Activated CD4-positive, alpha-beta T cell treated with anti-CD3 and anti-CD28 coated beads, Interleukin-2, amount 50 U/mL, for 1 hour (primary cell): ENCODE data around the gene NCR3LG1.

Experiments
- DNase-seq: peaks from one replicate; pipeline ENCODE4 v3.0.0-alpha.2; 2020

The NCR3LG1 gene, protein sequence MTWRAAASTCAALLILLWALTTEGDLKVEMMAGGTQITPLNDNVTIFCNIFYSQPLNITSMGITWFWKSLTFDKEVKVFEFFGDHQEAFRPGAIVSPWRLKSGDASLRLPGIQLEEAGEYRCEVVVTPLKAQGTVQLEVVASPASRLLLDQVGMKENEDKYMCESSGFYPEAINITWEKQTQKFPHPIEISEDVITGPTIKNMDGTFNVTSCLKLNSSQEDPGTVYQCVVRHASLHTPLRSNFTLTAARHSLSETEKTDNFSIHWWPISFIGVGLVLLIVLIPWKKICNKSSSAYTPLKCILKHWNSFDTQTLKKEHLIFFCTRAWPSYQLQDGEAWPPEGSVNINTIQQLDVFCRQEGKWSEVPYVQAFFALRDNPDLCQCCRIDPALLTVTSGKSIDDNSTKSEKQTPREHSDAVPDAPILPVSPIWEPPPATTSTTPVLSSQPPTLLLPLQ

DNA sequence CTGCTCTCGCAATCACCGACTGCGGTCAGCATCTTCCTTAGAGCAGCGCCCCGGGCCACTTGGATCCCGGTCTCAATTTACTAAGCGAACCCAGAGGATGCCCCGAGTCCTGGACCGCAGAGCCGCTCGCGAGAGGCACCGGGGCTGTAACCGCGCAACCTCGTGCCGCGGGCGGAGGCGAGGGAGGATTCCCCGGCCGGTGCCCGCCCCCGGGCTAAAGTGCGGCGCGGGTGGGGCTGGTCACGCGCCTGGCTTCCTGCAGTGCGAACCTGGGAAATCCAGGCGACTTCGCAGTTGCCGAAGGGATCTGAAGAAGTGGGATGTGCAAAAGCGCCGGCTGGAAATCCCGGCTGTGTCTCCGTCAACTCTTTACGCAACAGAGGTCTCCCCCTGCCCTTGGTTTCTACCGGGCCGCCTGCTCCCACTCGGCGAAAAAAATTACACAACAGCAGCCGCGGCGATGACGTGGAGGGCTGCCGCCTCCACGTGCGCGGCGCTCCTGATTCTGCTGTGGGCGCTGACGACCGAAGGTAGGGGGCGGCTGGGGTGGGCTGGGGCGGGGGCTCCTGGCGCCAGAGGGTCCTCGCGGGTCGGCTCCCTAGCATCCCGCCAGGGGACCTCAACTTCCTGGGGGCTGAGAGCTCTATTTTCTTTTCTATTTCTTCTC lies at the start of gene NCR3LG1:
Gene NCR3LG1 (plus strand): TSS at position 291 of the 667 bp plus-strand sequence. CDS start 170 bp downstream, at position 461.
- DNase-seq = peak; percentile 51

DNA sequence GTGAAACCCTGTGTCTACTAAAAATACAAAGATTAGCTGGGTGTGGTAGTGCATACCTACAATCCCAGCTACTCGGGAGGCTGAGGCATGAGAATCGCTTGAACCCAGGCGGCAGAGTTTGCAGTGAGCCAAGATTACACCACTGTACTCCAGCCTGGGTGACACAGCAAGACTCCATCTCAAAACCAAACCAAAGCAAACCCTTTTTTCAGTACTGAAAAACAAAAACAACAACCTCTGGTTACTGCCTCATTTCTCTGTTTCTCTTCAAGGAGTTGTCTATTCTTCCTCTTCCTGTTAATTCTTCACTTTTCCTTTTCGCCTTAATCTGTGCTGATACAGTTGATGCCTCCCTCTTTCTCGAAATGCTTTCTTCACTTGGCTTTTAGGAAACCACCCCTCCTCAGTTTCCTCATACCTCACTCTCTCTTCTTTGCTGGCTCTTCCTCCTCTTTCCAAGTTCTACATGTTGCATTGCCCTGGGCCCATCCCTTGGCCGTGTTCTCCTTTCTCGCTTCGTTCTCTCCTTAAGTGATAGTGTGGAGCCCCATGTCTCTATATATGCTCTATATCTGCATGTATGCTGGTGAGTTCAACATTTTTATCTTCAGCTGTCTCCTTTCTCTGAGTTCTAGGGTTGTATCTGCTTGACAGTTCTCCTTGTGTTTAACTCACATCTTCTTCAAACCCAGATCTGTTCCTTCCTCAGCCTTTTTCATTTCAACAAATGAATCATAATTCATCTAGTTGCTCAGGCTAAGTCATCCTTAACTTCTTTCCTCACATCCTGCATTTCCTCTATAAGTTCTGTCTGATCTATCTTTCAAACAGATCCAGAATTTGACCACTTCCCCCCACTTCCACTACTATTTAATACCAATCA lies 38.0 kb upstream of the NCR3LG1 start:
- DNase-seq = no peak

DNA sequence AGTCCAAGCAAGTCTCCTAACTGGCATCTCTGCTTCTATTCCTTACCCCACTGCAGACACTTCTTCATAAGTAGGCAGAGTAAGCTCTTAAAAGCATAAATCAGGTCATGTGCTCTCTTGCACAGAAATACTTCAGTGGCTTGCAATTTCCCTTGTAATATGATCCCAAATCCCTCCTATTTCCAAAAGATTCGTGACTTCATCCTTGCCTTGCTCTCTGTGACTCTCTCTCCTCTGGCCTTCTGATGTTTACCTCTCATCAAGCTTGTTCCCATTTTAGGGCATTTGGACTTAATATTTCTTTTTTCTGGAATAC lies 37.4 kb upstream of the NCR3LG1 start:
- DNase-seq = no peak

DNA sequence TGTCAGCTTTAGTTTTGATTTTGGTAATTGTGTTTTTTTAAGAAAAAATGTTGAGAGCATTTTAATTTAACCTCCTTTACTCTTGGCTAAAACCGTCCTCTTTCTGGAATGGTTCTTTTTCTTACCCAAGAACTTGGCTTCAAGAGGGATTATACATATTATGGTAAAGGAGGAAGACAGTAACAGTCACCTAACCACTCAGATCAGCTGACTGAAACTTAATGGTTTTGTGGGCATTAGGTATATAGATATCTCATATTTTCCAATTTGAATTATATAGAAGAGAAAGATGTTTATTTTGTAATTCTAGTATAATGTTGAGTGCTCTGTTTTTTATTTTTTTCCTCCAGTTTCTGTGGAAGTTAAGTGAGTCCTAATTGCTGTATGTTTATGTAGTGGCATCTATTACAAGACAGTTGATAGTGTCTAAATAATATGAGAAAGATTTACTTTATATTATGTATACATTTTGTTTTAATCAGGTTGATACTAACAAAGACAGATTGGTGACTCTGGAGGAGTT lies 36.6 kb upstream of the NCR3LG1 start:
- DNase-seq = no peak

DNA sequence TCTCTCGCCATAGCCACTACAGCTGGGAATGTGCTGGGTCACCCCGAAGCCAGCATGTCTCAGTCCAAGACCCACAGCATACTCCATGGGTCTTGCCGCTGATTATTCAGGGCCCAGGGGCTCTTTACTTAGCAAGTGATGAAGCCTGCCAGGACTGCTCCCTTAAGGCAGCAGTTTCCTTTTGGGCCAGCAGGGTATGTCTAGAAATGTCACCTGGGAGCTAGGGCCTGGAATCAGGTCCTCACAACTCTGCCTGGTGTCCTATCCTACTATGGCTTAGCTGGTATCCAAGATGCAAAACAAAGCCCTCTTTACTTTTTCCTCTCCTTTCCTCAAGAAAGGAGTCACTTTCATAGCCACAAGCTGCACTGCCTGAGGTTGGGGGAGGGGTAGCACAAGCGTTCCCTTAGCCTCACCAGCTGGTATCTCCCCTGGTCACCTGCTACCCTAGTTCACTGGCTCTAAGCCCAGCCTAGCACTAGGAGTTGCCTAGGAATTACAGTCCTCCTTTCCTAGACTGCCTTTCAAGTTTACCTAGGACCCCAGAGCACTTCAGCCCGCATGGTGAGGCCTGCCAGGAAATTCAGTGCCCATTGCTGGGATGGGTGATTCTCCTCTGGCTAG lies 22.6 kb upstream of the NCR3LG1 start:
- DNase-seq = no peak

DNA sequence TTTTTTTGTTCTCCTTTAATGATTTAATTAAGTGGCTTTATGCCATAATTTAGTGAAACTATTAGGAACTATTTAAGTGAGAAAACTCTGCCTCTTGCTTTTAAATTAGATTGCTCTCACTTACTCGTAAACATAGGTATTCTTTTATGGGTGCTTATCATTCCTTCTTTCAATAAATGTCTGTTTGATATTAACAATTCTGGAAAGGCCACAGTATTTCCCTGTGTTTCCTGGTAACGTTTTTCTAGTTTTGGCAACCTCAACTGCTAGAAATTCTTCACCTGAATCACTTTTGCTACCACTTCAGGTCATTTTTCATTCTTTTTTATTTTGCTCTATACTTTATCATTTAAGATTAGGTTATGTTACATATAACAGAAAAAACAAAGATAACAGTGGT lies 19.9 kb upstream of the NCR3LG1 start:
- no peak for DNase-seq

DNA sequence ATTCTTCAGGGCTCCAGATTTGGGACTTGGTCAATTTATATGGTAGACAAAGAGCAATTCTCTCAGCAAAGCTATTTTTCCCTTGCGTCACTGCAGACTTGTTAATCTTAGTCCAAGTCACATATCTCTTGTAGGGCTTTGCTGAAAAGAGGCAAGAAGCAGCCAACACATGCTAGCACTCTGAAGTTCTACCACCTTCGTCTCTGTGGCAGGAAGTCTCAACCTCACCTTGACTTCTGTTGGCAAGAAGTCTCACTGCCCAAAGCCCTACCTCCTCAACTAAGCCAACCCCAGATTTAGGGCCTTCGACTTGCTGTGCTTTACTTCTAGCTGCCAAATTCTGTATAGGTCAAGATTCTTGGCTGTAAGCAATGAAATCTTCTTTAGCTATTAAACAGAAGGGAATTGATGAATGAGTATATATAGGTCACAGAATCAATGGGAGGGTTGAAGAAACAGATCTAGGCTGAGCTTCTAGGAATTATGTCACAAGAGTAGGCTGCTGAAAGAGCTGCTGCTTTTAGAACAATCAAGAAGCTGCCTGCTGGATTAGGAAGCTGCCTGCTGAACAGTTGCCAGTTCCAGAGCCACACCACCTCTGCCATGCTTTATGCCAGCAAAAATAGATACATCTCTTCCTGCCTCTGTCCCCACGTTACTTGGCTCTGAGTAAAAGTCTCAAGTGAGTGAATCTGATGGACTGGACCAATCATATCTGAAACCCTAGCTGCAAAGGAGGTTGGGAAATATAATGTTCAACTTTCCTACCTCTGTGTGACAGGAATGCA lies 17.6 kb upstream of the NCR3LG1 start:
- DNase-seq = no peak

DNA sequence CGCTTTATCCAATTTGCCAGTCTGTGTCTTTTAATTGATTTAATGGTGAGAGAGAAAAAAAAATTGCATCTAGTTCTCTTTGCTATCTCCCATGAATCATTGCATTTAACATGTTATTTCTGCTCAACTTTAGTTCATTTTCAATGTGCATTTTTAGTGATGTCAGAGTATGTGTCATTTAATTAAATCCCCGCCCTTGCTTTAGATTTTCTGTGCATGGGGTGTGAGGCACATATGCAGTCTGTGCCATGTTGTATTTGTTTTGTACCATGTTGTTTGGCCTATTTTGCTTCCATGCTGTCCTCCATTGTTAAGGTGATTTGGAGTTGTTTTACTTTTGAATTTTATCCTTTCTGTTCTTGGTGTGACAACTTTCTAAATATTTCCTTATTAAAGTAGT lies 8.3 kb upstream of the NCR3LG1 start:
- no peak for DNase-seq

DNA sequence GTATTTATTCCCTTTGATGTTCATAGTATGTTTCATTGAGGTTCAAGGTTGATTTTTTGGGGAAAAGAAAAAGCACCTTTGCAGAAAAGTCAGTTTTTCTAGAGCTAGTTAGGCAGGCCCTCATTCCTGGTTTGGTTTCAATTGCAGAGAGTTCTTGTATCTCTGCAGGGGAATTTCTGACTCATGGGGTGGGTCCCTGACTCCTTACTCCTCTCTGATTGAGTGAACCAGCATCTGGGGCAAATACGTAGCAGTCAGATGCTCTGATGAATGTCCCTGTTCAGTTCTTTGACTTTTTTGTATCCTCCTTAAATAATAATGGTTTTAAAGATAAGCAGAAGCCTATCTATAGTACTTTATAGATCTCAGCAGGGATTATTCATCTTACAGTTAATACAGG lies 7.7 kb upstream of the NCR3LG1 start:
- DNase-seq = no peak

DNA sequence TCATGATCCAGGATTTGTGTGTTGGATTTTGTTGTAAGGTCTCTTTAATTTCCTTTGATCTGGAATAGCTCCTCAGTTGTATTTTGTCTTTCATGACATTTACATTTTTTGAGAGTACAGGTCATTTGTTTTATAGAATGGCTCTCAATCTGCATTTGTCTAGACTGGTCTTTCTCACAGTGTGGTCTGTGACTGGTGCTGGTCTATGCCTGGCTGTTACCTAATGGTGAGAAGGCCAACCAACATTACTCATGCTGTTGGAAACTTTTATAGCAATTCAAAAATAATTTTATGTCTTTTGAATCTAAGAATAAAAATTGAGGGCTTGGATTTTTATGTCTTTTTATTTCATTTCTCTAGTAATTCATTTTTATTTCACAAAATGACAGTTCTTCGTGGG lies 3.9 kb upstream of the NCR3LG1 start:
- DNase-seq = no peak

DNA sequence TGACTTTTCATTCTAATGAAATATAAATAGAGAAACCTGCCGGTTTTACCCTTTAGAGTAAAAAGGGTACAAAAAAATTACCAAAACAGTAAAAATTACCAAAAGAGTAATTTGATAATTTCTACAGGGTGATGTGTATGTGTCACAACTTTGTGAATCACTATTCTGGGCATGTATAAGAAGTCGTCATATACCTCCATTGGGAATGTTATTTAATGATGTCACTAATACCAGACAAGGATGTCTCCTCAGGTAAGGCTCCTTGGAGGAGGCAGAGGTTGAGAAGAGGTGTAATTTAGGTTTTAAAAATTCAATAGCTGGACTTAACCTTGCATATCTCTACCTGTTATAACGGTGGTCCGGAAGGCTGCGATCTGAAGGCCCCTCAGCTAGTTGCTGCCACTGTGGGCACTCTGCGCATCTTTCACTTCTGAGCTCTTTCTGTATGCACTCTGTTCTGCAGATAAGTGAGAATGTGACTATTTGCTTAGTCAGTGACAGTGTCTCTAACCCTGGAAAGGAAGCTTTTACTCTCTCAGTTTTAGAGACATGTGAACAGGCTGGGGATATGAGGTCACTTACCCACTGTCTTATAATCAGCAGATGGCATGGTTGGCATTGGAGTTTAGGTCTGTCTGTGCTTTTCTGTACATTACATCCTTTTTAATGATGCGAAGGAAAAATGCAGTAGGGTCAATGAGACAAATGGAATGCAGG lies 987 bp upstream of the NCR3LG1 start:
- no peak for DNase-seq

DNA sequence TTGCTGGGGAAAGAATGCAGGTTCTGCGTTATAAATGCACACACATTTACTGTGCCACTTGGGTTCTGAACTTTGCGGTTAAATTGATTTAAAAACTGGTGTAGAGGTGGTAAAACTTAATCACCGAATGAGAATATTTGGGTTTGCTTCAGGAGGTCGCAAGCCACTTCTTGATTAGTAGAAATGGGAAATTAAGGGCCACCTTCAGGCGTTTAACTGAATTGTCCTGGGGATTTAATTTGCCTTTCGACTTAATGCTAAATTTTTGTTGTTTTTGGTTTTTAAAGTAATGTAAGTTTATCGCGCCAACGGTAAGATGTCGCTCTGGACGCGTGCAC lies 459 bp upstream of the NCR3LG1 start:
- DNase-seq = no peak

DNA sequence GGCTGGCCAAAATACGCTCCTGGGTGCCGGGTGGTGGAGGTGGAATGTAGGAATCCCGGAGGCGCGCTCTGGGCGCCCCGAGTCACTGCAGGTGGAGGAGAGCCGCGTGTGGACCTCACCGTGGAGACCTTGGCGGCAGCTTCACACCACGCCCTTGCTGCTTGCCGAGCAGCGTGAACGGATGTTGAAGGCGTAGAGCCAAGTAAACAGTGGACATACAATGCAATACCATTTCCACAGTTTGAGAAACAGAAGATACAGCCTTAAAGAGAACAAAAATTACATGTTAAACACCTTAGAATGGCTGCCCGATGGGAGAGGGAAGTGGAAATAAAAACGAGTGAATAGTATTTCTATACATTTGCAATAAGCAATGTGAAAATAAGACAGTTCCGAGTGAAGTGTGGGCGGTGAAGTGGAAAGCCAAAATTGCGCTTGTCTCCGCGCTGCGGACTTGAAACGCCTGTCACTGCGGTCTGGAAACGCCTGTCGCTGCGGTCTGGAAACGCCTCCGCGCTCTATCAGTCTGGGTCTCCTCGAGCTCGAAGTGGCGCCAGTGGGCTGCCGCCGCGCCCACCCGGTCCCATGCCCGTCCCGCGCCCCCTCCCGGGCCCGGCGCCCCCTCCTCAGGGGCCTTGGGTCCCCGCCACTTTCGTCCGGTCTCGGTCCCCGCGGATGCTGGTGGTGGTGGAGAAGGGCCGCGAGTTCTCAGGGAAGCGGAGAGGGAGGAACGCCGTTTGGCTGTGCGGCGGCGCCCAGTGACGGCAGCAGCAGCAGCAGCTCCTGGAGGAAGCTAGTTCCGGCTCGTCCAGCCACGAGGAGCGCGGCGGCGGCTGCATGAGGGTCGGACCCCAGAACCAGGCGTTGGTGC lies 1.6 kb downstream of the NCR3LG1 start:
- DNase-seq = peak; percentile 49

DNA sequence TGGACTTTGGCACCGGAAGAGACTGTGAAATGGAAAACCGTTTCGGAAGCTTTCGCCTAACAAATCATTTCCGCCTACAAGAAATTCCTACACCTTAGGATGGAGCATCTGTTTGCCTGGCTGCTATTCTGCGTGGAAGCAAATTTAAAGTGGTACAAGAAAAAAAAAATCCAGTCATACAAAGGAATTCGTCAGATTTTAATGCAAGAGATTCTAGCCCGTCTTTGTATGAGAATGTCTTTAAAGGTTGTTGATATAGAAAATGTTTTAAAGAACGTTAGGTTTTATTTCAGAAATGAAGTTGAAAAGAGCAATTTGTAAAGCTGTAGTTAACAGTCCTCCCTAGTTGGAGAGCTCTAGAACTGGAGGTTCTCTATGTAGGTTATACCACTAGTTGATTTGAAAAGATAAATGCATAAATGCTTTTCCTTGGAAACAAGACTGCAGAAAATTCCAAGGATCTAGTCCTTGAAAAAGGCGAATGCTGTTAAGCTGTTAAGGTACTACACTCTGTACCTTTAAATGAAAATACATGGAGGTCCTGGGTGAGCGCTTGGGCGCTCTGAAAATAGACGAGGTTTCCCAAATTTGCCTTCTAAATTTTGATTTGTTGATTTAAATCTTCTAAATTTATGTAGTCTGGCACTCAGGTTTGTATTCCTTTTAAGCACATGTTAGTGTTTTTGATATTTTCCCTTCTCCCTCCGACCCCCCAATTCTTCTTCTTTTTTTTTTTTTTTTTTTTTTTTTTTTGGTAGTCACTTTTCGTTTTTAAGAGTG lies 2.4 kb downstream of the NCR3LG1 start:
- DNase-seq = no peak

DNA sequence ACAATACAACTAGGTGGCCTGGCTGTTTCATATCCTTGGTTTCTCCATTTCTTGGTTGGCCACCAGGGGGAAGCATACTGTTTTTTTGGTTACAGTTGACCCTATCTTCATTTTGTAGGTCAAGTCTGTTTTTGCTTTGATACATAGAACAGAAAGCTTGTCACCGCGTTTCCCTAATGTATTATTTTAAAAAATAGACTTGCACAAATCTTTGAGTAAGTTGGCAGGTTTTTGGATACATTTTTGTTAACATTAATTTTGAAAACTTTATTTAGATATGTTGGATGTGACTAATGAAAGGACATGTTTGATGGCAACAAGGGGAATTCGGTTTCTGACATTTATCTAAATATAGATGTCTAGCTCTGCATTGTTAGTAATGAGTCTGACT lies 3.0 kb downstream of the NCR3LG1 start:
- peak; percentile 45 for DNase-seq

DNA sequence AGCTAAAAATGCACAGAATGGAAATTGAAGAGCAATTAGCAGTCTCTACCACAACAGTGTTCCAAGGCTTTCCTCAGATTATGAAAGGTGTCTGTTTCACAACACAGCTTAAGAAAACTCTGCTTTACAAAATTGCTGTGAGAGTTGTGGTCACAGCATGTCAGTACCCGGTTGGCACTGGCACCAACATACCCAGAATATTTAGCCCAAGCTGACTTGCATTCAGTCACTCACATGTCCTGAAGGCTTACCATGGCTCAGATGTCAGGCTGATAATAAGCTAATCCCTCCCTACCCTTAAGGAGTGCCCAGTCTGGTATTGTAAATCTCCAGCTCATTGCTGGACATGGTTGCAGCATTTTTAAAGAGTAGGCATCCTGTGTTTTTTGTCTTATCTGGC lies 14.9 kb downstream of the NCR3LG1 start:
- DNase-seq = no peak

DNA sequence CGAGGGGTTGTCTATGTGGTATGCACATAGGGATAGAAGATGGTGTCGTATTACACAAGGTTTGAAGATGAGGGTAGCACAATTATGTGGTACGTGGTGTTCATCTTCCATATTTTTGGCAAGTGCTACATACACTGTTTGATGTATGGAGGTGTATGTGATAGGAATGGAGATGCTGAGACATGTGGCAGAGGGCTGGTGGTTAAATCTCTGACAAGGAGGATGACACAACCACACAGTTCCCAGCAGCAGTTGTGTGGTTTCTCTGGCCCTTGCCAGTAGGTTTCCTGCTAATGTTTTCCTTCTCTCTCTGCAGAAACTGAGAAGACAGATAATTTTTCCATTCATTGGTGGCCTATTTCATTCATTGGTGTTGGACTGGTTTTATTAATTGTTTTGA lies 17.0 kb downstream of the NCR3LG1 start:
- DNase-seq = no peak

DNA sequence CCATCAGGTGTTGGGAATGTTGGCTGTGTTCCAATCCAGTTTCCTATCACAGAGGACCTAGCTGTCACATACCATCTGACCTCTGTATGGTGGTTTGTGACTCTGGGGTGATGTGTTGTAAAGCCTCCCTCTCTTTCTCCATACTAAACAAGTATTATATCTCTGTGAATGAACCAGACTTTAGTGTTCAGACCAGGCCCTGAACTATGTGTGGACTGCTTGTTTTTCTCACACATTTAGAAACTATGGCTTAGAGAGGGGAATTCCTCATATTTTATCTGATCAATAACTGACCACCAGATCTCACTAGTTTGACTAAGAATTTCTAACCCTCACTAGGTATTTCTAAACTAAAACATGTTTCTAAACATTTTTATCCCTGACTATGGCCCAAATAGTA lies 17.5 kb downstream of the NCR3LG1 start:
- no peak for DNase-seq

DNA sequence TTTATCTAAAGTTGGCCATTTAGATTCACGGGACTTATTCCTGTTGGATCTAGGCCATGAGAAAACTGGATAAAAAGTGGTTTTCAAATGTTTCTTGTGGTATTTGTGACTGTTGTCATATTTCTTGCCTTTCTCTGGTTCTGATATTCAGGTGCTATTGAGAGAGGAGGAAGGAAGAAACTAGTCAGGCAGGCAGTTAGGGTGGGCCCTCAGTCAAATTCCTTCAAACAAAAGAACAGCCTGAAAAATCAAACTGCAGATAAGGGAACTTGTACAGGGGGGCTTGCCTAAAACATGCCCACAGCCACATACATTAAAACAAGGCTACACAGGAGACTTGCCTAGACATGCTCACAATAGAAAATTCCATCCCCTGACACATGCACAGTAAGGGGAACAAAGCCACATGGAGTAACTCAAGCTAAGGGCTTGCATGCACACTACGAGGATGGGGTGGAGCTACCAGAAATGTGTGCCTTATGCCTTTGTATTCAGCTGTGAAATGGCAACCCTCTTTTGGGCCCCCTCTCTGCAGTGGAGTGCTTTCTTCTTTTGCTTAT lies 18.2 kb downstream of the NCR3LG1 start:
- no peak for DNase-seq
